NCI-H460 (cell line): ENCODE data around the gene SLX4. TPM values are rescaled to one million over a fixed set of nuclear protein-coding genes. Genes with fewer than 3 reads are reported as not detected.

ENCODE experiments used
- DNase-seq: peaks from one replicate; pipeline ENCODE4 v3.0.0-alpha.2; 2016; ENCODE audit warnings: low read depth; ENCODE audit errors: extremely low read depth
- total RNA-seq: library from RNA; depleted of rRNA; stranded (reverse); fragments of >200 nt; shearing (Covaris generic); gene quantifications from 2 replicates; pipeline ENCODE4 v1.2.3, GENCODE V29; 2014

The SLX4 gene
- total RNA-seq, 1 experiment from 2014 or later, result 6.6 TPM

- no peak for DNase-seq
Measured at GRCh38 chr16:3562914-3563480, 48.4 kb downstream of the SLX4 start.

- no peak for DNase-seq
Measured at GRCh38 chr16:3561626-3562025, 49.8 kb downstream of the SLX4 start.

GRCh38 chr16:3554351-3554928 is 57.0 kb downstream of the SLX4 start:
- no peak for DNase-seq

GRCh38 chr16:3553138-3553923 is 58.1 kb downstream of the SLX4 start:
- no peak for DNase-seq

- no peak for DNase-seq
Measured at GRCh38 chr16:3550851-3551847, 60.3 kb downstream of the SLX4 start.

GRCh38 chr16:3549906-3550305 is 61.5 kb downstream of the SLX4 start:
- no peak for DNase-seq

GRCh38 chr16:3548859-3549258 is 62.5 kb downstream of the SLX4 start:
- no peak for DNase-seq

- DNase-seq, result no peak
Measured at GRCh38 chr16:3548445-3548844, 63.0 kb downstream of the SLX4 start.

- DNase-seq, result no peak
Measured at GRCh38 chr16:3546986-3547682, 64.3 kb downstream of the SLX4 start.

GRCh38 chr16:3542601-3543373 is 68.6 kb downstream of the SLX4 start:
- no peak for DNase-seq

GRCh38 chr16:3541527-3542155 is 69.8 kb downstream of the SLX4 start:
- DNase-seq, result no peak

GRCh38 chr16:3538222-3538621 is 73.2 kb downstream of the SLX4 start:
- no peak for DNase-seq

GRCh38 chr16:3536851-3537250 is 74.6 kb downstream of the SLX4 start:
- DNase-seq, result no peak

- no peak for DNase-seq
Measured at GRCh38 chr16:3536271-3536731, 75.1 kb downstream of the SLX4 start.

GRCh38 chr16:3534126-3534525 is 77.3 kb downstream of the SLX4 start:
- DNase-seq, result no peak

- DNase-seq, result no peak
Measured at GRCh38 chr16:3532741-3533140, 78.7 kb downstream of the SLX4 start.
